Left hindlimb (tissue), 1 donor: ENCODE measurements around the gene CCDC152.
"Not testable (repeated sequence)": the region's sequence is repeated elsewhere in the genome, so short reads cannot be mapped to it uniquely, and the experiment has no call there.

Experiments used
- DNase-seq: peaks from one replicate; pipeline ENCODE4 v3.0.0-alpha.2; 2018

CCDC152 gene

GRCh38 chr5:42756606-42757601, at the start of gene CCDC152:
CCDC152 (plus strand) TSS chr5:42756818; CDS start chr5:42759122, 2,304 bp downstream.
- peak; percentile 48 for DNase-seq

DNA sequence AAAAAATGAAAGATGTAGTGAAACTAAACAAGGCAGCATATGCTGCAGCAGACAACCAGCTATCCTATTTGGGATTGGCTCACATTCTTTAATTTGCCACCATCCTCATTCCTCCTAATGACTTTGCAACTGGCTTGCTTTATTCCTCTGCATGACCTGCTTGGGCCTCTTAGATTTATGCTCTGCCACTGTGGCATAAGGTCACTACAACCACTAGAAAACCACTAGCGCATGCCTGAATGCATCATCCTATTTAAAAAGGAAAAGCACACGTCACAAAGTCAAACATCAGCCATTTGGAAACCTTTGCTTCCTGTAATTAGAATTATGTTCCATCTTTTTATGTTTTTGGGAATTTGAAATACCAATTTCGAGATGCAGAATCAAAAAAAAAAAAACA, 40.8 kb upstream of the CCDC152 start:
- no peak for DNase-seq

DNA sequence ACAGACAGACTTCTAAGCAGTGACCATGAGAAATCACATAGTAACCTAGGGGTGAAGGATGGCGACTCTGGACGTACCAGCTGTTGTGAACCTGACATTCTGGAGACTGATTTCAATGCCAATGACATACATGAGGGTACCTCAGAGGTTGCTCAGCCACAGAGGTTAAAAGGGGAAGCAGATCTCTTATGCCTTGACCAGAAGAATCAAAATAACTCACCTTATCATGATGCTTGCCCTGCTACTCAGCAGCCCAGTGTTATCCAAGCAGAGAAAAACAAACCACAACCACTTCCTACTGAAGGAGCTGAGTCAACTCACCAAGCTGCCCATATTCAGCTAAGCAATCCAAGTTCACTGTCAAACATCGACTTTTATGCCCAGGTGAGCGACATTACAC, 38.0 kb upstream of the CCDC152 start:
- no peak for DNase-seq

GRCh38 chr5:42719034-42719433, 37.6 kb upstream of the CCDC152 start:
- DNase-seq = no peak

DNA sequence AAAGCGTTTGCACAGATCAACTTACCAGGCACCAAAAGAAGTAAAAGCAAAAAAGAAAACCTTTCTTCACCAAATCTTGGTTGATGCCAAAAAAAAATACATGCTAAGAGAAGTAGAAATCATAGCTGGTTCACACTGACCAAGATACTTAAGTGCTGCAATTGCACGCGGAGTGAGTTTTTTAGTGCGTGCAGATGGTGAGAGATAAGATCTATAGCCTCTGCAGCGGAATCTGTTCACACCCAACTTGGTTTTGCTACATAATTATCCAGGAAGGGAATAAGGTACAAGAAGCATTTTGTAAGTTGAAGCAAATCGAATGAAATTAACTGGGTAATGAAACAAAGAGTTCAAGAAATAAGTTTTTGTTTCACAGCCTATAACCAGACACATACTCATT, 36.4 kb upstream of the CCDC152 start:
- no peak for DNase-seq

DNA sequence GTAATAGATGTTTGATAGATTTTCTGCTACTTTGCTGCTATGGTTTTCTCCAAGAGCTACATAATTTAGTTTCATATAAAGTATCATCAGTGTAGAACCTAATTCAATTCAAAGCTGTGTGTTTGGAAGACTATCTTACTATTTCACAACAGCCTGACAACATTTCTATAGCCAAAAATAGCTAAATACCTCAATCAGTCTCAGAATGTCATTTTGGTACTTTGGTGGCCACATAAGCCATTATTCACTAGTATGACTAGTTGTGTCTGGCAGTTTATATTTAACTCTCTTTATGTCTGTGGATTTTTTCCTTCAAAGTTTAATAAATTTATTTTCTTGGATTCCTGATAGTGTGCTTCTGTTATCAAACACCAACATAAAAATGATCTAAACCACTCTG, 35.1 kb upstream of the CCDC152 start:
- DNase-seq = no peak

GRCh38 chr5:42734531-42735058, 22.0 kb upstream of the CCDC152 start:
- not testable (repeated sequence) for DNase-seq

DNA sequence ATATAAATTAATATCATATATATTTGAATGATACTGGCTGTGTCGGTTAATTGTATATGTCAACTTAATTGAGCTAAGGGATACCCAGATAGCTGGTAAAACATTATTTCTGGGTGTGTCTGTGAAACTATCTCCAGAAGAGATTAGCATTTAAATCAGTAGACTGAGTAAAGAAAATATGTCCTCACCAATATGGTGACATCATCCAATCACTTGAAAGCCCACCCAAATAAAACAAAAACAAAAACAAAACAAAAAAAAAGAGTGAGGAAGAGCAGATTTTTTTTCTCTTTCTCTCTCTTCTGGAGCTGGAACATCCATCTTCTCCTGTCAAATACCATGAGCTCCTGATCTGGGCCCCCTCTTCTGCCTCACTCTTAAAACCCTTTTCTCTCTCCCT, 15.7 kb upstream of the CCDC152 start:
- no peak for DNase-seq

DNA sequence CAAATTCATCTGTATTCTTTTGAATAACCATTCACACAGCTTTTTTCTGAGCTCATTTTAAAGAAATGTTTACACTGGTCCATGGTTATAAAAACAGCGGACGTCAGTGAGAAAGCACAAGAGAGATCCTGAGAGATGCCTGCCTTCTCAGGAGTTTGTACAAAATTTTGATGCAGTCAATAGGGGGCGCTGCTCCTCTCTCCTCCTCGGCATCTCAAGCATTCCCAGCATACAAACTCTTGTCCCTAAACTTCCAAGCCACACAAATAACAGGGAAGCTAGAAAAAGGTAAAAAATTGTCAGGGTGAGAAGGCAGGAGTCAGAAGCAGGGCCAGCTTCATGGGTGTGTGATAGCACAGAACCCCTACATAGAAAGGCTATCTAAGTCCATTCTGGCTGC, 11.2 kb upstream of the CCDC152 start:
- DNase-seq = no peak

DNA sequence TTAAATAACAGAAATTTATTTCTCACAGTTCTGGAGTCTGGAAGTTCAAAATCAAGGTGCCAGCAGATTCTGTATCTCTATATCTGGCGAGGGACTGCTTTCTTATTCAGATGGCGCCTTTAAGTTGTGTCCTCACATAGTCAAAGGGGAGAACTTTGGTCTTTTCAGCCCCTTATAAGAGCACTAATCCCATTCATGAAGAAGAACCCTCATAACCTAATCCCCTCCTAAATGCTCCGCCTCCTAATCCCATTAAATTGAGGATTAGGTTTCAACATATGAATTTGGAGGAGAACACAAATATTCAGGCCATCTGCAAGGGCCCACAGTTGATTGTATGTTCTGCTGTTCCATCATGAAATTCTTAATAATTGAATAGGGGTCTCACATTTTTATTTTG, 10.8 kb upstream of the CCDC152 start:
- no peak for DNase-seq

DNA sequence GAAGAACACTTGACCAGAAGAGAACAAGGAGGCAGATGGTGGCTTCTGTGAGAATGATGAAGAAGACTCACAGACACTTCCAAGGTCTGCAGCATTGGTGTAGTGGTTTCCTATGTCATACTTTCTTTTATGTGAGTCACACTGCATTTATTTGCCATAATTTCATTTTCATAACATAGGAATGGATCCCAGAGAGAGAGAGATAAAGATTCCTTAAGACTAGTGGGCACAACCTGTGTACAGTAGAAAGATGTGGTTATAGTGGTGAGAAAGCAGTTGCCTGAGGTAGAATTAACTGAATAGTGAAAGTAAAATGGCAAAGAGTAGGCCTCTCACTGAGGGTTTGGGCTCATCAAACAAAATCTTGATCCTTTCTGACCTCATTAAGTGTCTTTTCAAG, 7.6 kb upstream of the CCDC152 start:
- DNase-seq = no peak

- no peak for DNase-seq
Observed at GRCh38 chr5:42750507-42750906, 6.1 kb upstream of the CCDC152 start.

DNA sequence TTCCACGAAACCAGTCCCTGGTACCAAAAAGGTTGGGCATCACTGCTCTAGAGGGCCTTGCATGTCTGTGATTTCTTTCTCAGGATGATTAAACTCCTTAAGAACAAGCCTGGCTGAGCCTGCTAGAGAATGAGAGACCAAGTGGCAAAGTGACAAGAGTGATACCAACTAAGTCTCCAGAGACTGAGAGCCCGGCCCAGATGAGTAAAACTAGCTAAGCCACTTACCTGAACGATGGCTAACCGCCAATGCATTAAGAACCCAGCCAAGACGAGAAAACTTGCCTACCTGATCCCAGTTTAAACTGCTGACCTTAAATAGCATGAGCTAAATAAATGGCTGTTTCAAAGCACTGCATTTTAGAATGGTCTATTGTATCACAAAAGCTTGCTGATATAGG, 5.6 kb upstream of the CCDC152 start:
- DNase-seq = no peak

GRCh38 chr5:42753099-42753498, 3.5 kb upstream of the CCDC152 start:
- DNase-seq = no peak

GRCh38 chr5:42759456-42759855, 2.8 kb downstream of the CCDC152 start:
- DNase-seq = no peak

DNA sequence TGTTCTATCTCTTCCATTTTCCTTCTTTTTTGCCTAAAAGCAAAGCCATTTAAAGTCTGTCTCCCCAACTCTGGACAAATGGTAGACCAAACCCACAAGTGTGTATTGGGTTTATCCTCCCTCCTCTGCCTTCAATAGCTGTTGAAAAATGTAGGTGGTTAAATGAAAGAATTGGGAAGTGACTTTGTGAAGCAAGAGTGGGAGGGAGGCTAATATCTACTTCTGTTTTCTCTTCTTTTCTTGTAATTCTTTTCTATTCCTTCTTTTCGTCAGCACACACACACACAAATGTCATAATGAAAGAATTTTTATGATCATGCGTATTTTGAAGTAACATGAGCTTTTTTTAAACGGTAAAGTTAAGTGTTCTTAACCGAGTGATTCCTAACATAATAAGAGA, 3.8 kb downstream of the CCDC152 start:
- no peak for DNase-seq

DNA sequence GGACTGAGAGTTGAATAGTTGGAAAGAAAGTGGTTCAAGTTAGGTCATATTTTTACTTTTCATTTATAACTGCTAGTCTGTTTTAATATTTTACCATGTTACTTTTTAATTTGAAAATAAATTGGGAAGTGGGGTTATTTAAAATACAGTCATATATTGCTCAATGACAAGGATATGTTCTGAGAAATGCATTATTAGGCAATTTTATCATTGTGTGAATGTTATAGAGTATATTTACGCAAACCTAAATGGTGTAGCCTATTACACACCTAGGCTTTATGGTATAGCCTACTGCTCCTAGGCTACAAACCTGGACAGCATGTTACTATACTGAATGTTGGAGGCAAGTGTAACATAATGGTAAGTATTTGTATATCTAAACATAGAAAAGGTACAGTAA, 5.2 kb downstream of the CCDC152 start:
- DNase-seq = no peak

- DNase-seq = no peak
Observed at GRCh38 chr5:42767491-42768105, 11.0 kb downstream of the CCDC152 start.

DNA sequence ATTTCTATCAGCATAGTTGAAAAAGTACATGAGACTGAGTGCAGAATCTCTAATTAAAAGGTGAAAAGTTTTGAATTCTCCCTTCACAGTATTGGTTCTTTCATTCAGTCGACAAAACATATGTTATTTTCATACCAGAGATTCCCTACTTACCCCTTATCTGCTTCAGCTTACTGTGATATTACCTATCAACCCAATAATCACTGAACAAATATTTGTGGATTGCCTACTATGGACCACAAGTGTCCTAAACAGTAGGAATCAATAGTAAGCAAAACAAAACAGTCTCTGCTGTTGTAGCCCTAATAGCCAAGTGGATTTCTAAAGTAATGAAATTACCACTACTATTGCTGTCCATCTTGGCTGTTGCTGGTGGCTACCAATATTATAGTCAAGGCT, 11.5 kb downstream of the CCDC152 start:
- no peak for DNase-seq

DNA sequence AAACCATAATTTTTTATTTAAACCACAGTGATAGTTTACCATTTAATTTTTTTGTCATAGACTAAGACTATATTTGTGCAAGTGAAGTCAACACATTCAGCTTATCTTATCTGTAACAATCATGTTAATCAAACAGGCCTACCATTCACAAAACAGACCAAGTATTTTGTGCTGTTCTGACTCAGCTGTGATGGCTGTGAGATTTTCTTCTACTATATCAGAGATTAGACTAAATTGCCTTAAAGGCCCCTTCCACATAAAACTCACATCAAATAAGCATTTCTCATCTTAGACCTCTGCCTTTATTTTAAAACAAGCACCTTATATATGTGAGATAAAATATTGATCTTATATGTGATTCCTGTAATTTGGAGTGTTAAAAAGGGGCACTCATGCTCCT, 13.4 kb downstream of the CCDC152 start:
- no peak for DNase-seq

GRCh38 chr5:42772265-42772993, 15.8 kb downstream of the CCDC152 start:
- DNase-seq = no peak

DNA sequence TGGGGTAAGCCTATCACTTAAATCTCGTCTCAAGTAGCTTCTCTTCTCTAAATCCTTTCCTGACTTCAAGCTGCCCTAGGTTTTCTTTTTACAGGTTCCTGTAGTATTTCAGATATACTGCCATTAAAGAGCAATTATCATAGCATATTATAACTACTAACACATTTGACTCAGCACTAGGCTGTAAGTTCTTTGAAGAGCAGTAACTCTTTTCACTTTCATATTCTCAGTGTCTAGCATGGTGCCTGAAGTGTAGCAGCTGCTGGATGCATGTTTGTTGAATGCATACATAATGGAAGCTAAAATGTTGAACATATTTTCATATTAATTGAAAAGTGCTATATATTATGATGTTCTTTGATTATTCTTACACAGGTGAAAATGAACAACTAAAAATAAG, 22.5 kb downstream of the CCDC152 start:
- DNase-seq = no peak

GRCh38 chr5:42781584-42781983, 25.0 kb downstream of the CCDC152 start:
- no peak for DNase-seq
